Gastroesophageal sphincter (tissue), 4 donors: ENCODE data around the gene KLHL42. TPM values are rescaled to one million over a fixed set of nuclear protein-coding genes. Genes with fewer than 3 reads are reported as not detected.

Experiments
- ATAC-seq: fragments of 150-250 bp; one replicate; pipeline ENCODE4 v1.9.1; 2016; ENCODE audit warnings: mild to moderate bottlenecking, moderate library complexity
- H3K27ac ChIP-seq, 4 donors: fragments of 200-600 bp; sonication (generic) in 3 of 4; 1 replicate in 3 of 4; 2 replicates in 1 of 4; pipeline ENCODE4 v1.5.1; 2016 to 2019
- H3K27me3 ChIP-seq: fragments of 200-600 bp; sonication (generic); one replicate; pipeline ENCODE4 v1.5.1; 2019
- H3K36me3 ChIP-seq, 2 donors: fragments of 200-600 bp; sonication (generic); one replicate each; pipeline ENCODE4 v1.5.1; 2019; ENCODE audit warnings: control low read depth in 1 of 2
- H3K4me1 ChIP-seq, 3 donors: fragments of 200-600 bp; sonication (generic); 1 replicate in 2 of 3; 2 replicates in 1 of 3; pipeline ENCODE4 v1.5.1; 2016 to 2019; ENCODE audit warnings: control low read depth in 2 of 3
- H3K4me3 ChIP-seq, 2 donors: fragments of 200-600 bp; sonication (generic); one replicate each; pipeline ENCODE4 v1.5.1; 2019; ENCODE audit warnings: mild to moderate bottlenecking in 1 of 2, moderate library complexity in 1 of 2
- H3K9me3 ChIP-seq, 3 donors: fragments of 200-600 bp; sonication (generic); one replicate each; pipeline ENCODE4 v1.5.1; 2017 to 2019; ENCODE audit warnings: control low read depth in 2 of 3
- EP300 ChIP-seq: sonication (generic); formaldehyde crosslinking; IDR thresholded peaks from one replicate; pipeline ENCODE4 v1.6.1; 2017; ENCODE audit warnings: antibody characterized with exemption, mild to moderate bottlenecking
- POLR2A ChIP-seq, 2 donors: fragments of 450-650 bp; IDR thresholded peaks; one replicate each; pipeline ENCODE4 v1.6.1; 2017; ENCODE audit warnings: antibody characterized with exemption in 2 of 2, mild to moderate bottlenecking in 2 of 2, moderate library complexity in 1 of 2
- POLR2AphosphoS5 ChIP-seq: sonication (generic); formaldehyde crosslinking; IDR thresholded peaks from one replicate; pipeline ENCODE4 v1.6.1; 2017; ENCODE audit warnings: antibody characterized with exemption
- WGBS, 2 donors: methylation state at CpG; one replicate each; pipeline ENCODE4 v1.1.5; 2018; ENCODE audit warnings: low coverage in 1 of 2; 5-methylcytosine and 5-hydroxymethylcytosine counted together
- total RNA-seq, 4 donors: library from RNA; depleted of rRNA; stranded (reverse); fragments of >200 nt; gene quantifications; one replicate each; pipeline ENCODE4 v1.1.0, GENCODE V29; 2016
- TF ChIP-seq, protein P1 (sequence below), 4 experiments: fragments of 200-600 bp in 2 of 4; fragments of 450-650 bp in 2 of 4; sonication (generic) in 1 of 4; IDR thresholded peaks; one replicate each; pipeline ENCODE4 v1.5.1; 2017 to 2019; ENCODE audit warnings: antibody characterized with exemption in 4 of 4, mild to moderate bottlenecking in 2 of 4, moderate library complexity in 2 of 4

KLHL42 gene
- total RNA-seq, 4 donors from 2014 or later: 63.9 to 121 (median 89.3) TPM

GRCh38 chr12:27840229-27840999, 60.4 kb downstream of the KLHL42 start:
- 53 to 60% methylated on average over 2 to 3 of the region's 3 CpGs for WGBS, 2 donors
- Histone ChIP-seq H3K9me3 (no peaks in the 10 kb centered on the region), H3K4me1 (no peaks in the 10 kb centered on the region), H3K4me3 (no peak overlapping the region), H3K27ac (no peak overlapping the region), H3K27me3 (no peaks in the 10 kb centered on the region), H3K36me3 (no peaks in the 10 kb centered on the region)
- ATAC-seq: no peak
- no peak for TF ChIP-seq POLR2A (IDR thresholded peaks at IDR 0.05)
- TF ChIP-seq, protein P1, sequence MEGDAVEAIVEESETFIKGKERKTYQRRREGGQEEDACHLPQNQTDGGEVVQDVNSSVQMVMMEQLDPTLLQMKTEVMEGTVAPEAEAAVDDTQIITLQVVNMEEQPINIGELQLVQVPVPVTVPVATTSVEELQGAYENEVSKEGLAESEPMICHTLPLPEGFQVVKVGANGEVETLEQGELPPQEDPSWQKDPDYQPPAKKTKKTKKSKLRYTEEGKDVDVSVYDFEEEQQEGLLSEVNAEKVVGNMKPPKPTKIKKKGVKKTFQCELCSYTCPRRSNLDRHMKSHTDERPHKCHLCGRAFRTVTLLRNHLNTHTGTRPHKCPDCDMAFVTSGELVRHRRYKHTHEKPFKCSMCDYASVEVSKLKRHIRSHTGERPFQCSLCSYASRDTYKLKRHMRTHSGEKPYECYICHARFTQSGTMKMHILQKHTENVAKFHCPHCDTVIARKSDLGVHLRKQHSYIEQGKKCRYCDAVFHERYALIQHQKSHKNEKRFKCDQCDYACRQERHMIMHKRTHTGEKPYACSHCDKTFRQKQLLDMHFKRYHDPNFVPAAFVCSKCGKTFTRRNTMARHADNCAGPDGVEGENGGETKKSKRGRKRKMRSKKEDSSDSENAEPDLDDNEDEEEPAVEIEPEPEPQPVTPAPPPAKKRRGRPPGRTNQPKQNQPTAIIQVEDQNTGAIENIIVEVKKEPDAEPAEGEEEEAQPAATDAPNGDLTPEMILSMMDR (IDR thresholded peaks at IDR 0.05): peak in 1 of 4 experiments; percentile 27

GRCh38 chr12:27841392-27841882, 61.4 kb downstream of the KLHL42 start:
- WGBS, 2 donors: 34 to 47% methylated on average over 4 to 5 of the region's 5 CpGs
- ATAC-seq: no peak
- H3K4me1 ChIP-seq: no peaks in the 10 kb centered on the region
- no peaks in the 10 kb centered on the region for H3K9me3 ChIP-seq
- no peaks in the 10 kb centered on the region for H3K27me3 ChIP-seq
- TF ChIP-seq EP300 (no peak), POLR2A (IDR thresholded peaks at IDR 0.05) (no peak), POLR2AphosphoS5 (no peak)
- TF ChIP-seq, protein P1 (IDR thresholded peaks at IDR 0.05): no peak
- H3K36me3 ChIP-seq: no peaks in the 10 kb centered on the region
- H3K4me3 ChIP-seq: no peak overlapping the region
- H3K27ac ChIP-seq: no peak overlapping the region

DNA sequence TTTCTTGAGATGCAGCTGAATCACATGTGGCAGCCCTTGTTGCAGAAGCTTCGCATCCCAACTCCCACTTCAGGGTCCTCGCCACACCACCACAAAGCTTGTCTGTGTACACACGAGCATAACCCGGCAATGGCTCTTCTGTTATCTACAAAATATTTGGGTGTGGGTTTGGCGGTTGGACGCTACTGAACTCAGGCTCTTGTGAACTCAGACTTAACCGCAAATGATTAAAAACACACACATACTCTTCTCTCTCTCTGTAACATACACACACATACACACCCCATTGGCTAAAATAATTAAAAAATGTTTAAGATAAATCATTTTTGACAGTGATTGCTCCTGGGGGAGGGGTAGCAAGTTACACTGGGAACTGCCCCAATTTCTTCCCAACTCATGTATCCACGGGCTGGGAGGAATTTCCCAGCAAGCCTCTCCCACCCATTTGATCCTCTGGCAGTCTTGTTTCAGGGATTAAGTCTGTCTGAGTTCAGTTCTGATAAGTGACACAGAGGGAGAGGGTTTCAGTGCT, 63.7 kb downstream of the KLHL42 start:
- H3K27me3 ChIP-seq: no peaks in the 10 kb centered on the region

DNA sequence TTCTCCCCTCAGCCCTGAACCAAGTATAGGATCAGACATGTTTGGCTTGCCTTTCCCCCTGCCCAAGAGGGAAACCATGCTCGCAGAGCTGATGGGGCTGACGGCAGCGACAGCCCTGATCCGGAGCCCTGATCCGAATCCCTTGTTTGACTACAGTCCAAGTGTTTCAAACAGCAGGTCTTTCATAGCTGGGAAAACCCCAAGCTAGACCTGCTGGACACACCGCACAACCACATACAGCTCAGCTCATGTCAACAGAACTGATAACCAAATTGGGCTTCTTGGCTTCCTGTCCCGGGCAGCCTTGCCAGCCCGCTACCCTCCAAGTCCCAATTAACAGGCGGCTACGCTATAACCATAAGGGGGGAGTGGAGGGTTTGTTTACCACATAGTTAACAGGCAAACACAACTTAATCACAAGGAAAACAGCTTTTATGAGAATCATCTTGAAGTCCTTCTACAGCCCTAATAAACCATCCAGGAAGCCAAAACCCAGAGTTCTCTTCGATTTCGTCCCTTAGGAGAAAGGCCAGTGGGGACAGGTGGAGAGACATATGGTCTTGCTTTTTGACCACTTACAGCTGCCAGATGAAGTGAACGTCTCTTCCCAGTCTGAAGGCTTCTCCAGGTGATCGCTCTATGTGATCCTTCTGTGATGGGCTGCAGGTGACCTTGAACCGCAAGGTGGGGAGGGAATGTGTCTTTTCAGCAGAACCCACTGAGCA, 64.5 kb downstream of the KLHL42 start:
- Histone ChIP-seq H3K9me3 (peaks cover 0 to 14% (median 0%) of the 10 kb centered on the region in 3 donors), H3K27ac (no peak overlapping the region), H3K27me3 (no peaks in the 10 kb centered on the region), H3K4me1 (no peaks in the 10 kb centered on the region), H3K36me3 (no peaks in the 10 kb centered on the region), H3K4me3 (no peak overlapping the region)
- WGBS, 2 donors: 77 to 81% methylated on average over 5 to 7 of the region's 15 CpGs
- no peak for ATAC-seq
- TF ChIP-seq, protein P1 (IDR thresholded peaks at IDR 0.05): no peak
- TF ChIP-seq POLR2AphosphoS5 (no peak), POLR2A (IDR thresholded peaks at IDR 0.05) (no peak), EP300 (no peak)

More for the DNA sequence above, 63.7 kb downstream of the KLHL42 start:
- H3K4me1 ChIP-seq: no peaks in the 10 kb centered on the region
- peak; percentile 28 for ATAC-seq
- H3K36me3 ChIP-seq: no peaks in the 10 kb centered on the region
- H3K9me3 ChIP-seq: peaks cover 0 to 8% (median 0%) of the 10 kb centered on the region in 3 donors
- TF ChIP-seq POLR2AphosphoS5 (no peak), EP300 (no peak), POLR2A (IDR thresholded peaks at IDR 0.05) (no peak)
- TF ChIP-seq, protein P1 (IDR thresholded peaks at IDR 0.05): no peak
- H3K27ac ChIP-seq: no peak overlapping the region
- no peak overlapping the region for H3K4me3 ChIP-seq
- WGBS, 2 donors: 25 to 70% methylated on average over 4 to 8 of the region's 8 CpGs
